GM12872 (cell line): ENCODE data around the gene CEP97.

Experiments
- TF ChIP-seq, protein P1 (sequence below): IDR thresholded peaks from 3 replicates; pipeline ENCODE4 v1.5.1; 2011; ENCODE audit warnings: low read depth, mild to moderate bottlenecking, low read length, moderate library complexity; ENCODE audit not compliant: insufficient read depth

The CEP97 gene

DNA sequence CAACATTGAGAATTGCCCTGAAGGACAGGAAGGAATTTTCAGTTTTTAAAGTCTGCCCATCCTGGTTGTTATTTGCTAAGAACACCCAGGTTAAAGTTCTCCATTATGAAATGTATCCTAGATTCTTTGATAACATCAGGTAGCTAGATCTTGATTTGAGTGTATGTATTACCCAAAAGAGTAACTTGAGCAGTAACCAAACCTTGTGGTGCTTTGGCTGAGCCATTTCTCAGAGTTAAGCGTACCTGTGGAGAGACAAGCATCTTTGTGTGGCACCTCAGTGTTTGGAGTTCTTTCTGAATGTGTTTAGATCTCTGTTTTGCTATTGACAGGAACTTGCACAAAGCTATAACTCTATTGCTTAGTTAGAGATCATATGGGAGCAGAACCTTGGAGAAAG is 20.4 kb downstream of the CEP97 start:
- TF ChIP-seq, protein P1, sequence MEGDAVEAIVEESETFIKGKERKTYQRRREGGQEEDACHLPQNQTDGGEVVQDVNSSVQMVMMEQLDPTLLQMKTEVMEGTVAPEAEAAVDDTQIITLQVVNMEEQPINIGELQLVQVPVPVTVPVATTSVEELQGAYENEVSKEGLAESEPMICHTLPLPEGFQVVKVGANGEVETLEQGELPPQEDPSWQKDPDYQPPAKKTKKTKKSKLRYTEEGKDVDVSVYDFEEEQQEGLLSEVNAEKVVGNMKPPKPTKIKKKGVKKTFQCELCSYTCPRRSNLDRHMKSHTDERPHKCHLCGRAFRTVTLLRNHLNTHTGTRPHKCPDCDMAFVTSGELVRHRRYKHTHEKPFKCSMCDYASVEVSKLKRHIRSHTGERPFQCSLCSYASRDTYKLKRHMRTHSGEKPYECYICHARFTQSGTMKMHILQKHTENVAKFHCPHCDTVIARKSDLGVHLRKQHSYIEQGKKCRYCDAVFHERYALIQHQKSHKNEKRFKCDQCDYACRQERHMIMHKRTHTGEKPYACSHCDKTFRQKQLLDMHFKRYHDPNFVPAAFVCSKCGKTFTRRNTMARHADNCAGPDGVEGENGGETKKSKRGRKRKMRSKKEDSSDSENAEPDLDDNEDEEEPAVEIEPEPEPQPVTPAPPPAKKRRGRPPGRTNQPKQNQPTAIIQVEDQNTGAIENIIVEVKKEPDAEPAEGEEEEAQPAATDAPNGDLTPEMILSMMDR = no peak

DNA sequence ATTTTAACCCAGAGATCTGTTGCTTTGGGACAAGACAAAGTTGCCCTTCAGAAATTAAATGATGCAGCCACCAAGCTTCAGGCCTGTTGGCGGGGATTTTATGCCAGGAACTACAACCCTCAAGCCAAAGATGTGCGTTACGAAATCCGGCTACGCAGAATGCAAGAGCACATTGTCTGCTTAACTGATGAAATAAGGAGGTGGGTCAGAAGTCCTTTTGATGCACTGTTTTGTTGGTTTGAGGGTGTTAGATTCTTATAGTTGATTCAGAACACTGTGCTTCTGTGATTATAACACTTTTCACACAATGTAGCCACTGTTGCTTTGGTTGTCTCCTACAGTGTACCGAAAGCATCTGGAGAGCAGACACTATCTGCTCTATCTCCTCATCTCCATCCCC is 33.8 kb downstream of the CEP97 start:
- TF ChIP-seq, protein P1 = no peak

DNA sequence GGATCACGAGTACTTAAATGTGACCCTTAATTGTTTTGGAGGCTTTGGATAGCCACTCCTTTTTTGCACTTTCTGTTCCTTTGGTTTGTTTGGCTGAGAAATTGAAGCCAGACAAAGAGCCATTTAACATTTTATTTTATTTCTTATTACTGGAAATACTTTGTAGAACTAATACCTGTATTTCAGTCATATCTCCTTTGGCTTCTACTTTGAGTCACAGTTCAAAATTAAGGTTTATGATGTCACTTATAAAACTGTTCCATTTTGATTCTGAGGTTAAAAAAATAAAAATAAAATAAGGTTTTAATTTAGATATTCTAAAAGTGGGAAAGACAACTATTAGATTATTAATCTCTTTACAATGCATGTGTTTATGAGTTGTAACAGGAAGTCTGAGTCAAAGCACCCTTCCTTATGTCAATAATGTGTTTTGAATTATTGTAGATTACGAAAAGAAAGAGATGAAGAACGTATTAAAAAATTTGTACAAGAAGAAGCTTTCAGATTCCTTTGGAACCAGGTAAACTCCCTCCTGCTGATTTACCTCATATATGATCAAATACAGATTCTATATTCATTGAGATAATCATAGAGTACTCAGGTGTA is 37.7 kb downstream of the CEP97 start:
- TF ChIP-seq, protein P1 = no peak

DNA sequence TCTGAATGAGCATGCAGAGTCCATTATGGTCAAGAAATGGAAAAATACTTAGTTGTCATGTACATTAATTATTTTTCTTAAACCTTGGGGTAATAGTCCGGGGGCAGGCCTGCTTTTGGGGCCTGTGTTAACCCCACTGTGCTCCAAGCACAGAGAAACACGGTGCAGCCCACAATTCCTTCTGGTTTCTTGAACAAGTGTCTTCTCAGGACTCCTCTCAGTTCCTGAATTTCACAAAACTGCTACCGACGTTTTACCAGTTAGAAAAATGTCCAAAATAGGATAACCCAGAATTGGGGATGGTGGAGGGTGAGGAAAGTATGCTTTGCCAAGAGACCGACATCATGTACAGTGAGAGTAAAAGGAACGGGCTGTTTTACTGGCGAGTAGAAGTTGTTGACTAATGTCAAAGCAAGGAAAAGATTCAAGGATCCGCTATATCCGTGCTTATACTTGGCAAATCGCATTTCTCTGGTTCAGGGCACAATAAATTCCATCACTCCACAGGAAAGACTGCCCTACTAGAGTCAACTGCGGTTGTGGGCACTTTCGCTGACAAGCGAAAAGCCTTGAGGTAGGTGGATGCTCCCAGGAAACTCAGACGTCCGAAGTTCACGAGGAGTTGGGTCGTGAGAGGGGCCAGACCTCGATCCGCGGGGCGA is 54.1 kb downstream of the CEP97 start:
- TF ChIP-seq, protein P1 = no peak

DNA sequence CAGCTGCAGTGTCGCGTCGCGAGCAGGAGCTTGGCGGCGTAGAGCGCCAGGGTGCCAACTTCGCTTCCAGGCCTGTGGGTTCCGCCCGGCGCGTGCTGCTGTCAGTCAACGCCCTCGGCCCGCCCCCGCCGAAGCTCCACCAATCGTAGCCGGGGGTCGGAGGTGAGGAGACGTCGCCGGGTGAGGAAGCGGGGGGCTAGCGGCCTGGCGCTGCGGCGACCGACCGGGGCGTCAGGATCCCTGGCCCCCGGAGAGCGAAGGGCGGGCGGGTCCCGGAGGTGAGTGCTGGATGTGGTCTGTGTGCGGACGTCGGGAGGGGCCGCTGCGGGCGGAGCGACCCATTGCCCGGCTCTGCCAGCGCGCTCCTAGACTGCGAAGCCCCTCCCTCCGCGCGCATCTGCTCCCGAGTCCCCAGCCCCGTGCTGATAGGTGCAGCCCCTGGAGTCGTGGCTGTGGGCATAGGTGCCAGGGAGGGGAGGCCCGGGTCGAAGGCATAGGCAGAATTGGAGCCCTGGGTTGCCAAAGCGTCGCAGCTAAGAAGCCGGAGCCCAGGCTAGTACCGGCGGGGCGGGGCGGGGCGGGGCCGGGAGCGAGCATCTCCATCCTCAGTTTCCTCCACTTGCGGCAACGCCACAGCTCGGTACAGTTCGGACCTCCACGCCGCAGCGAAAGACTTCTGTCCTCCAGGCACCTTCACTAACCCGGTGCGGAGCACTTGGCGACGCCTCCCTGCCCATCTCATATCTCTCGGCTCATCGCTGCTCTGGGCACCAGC is 54.8 kb downstream of the CEP97 start, which contains the start of gene NXPE3:
NXPE3 (plus strand) TSS at position 165 of the 775 bp plus-strand sequence. CDS start 6,386 bp downstream, outside the sequence.
- TF ChIP-seq, protein P1 = no peak

DNA sequence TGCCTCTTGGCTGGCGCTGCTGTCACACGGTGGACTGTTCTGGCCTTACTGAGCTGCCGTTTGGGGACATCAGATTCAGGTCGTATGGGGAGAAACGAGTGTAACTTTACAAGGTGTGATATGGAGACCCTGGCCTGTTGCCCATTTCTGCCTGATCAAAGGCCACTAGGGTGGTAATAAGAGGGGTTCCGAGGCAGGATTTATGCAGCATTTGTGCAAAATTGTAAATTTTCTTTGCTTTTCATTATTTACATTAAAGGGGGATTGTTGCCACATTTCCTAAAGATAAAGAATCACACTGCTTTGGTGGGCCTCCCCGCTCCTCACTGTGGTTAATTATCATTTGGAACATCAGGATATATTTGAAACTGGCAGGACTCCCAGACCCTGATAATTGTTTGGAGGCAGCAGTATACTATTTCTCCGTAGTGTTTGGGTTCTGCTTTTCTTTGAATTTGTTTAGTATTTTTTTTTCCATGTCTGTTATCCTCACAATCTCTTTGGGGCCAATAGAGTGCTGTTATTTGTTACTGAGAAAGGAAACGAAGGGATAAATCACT is 55.5 kb downstream of the CEP97 start:
- TF ChIP-seq, protein P1 = no peak

DNA sequence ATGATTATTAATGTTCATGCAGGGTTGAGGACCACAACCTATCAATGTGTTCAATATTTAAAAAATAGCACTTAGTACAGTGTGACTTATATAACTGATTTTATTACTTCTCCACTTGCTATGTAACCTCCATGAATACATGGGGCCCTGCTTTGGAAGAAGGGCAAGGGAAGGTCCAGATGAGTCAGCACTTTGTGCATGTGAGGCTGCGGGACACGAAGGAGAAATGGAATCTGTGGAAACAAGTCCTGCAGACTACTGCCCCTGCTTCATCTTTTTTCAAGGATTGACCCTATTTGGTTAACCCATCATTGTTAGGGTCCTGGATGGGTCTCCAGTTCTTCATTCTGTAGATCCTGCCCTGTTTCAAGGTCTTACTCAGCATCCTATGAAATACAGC is 56.2 kb downstream of the CEP97 start:
- TF ChIP-seq, protein P1 = no peak
